ENCODE measurements around the gene ACER3.
"Not testable (repeated sequence)": the region's sequence is repeated elsewhere in the genome, so short reads cannot be mapped to it uniquely, and the experiment has no call there.

The ACER3 gene

GRCh38 chr11:77055913-77056312 is 195.2 kb downstream of the ACER3 start:
- DNase-seq (ENCODE audit: extremely low read depth in 1 of 2, low read depth in 1 of 2), result no peak

DNA sequence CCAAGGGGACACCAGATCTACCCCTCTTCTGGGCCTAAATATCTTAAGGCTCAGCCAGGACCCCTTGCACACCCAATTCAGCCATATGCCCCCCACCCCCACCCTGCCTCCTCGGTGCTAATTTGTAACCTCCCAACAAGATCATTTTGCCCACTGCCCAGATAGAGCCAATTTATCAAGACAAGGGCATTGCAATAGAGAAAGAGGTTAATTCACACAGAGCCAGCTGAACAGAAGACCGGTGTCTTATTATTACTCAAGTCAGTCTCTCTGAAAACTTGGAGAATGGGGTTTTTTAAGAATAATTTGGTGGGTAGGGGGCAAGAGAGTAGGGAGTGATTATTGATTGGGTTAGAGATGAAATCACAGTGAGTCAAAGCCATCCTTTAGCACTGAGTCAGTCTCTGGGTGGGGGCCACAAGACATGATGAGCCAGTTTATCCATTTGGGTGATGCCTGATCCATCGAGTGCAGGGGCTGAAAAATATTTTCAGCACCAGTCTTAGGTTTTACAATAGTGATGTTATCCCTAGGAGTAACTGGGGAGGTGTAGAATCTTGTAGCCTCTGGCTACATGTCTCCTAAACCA is 196.2 kb downstream of the ACER3 start:
- DNase-seq (ENCODE audit: extremely low read depth in 1 of 2, low read depth in 1 of 2), result no peak

DNA sequence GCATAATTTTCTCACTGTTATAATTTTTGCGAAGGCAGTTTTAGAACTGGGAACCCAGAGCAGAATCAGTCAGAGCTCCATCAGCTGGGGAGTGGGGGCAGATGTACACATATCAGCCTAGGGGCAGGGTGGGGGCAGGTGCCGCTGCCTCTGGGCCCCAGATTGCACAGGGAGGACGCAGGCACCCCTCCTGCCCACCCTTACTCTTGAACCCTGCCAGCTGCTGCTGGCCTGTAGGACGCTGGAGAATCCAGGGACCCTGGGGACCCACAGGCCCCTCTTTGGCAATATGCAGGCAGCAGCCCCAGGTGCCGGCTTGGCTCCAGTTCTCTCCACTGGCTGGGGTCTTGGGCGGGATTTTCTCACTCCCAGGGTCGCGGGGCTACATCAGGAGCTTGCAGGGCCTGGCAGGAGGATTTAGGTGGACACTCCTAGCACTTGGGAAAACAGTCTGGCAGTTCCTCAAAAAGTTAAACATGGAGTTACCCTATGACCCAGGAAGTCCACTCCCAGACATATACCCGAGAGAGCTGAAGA is 197.3 kb downstream of the ACER3 start:
- DNase-seq (ENCODE audit: extremely low read depth in 1 of 2, low read depth in 1 of 2), result no peak

DNA sequence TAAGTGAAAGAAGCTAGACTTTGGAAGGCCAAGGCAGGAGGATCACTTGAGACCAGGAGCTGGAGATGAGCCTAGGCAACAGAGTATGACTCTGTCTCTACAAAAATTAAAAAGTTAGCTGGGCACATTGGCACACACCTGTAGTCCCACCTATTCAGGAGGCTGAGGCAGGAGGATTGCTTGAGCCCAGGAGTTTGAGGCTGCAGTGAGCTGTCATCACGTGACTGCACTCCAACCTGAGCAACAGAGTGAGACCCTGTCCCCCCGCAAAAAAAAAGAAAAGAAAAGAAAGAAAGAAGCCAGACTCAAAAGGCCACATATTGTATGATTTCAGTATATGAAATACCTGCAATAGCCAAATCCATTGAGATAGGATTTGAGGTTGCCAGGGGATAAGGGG is 198.2 kb downstream of the ACER3 start:
- no peak for DNase-seq (ENCODE audit: extremely low read depth in 1 of 2, low read depth in 1 of 2)

- DNase-seq (ENCODE audit: extremely low read depth in 1 of 2, low read depth in 1 of 2), result no peak
Measured at GRCh38 chr11:77059806-77060205, 199.1 kb downstream of the ACER3 start.

GRCh38 chr11:77060234-77060633 is 199.5 kb downstream of the ACER3 start:
- DNase-seq (ENCODE audit: extremely low read depth in 1 of 2, low read depth in 1 of 2), result no peak

- not testable (repeated sequence) for DNase-seq (ENCODE audit: extremely low read depth in 1 of 2, low read depth in 1 of 2)
Measured at GRCh38 chr11:77061258-77061657, 200.5 kb downstream of the ACER3 start.

DNA sequence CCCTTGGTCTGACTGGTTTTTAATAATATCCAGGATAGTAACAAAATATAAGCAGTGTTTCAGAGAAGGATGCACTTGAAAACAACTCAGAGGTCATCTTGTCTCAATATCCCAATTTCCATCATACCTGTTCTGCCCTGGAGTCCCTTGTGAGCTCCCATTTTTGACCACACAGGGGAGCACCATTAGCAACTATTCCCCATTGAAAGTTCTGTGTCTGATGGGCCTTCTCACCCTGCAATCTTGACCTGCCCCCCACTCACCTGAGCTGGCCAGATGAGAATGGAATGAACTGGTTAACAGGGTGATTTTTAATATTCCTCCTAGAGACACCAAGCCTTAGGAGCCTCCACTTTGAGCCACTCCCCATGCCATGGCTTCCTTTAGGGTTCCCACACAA is 202.2 kb downstream of the ACER3 start:
- no peak for DNase-seq (ENCODE audit: extremely low read depth in 1 of 2, low read depth in 1 of 2)

GRCh38 chr11:77063407-77063806 is 202.7 kb downstream of the ACER3 start:
- DNase-seq (ENCODE audit: extremely low read depth in 1 of 2, low read depth in 1 of 2), result no peak

- DNase-seq (ENCODE audit: extremely low read depth in 1 of 2, low read depth in 1 of 2), result no peak
Measured at GRCh38 chr11:77063861-77064260, 203.1 kb downstream of the ACER3 start.

DNA sequence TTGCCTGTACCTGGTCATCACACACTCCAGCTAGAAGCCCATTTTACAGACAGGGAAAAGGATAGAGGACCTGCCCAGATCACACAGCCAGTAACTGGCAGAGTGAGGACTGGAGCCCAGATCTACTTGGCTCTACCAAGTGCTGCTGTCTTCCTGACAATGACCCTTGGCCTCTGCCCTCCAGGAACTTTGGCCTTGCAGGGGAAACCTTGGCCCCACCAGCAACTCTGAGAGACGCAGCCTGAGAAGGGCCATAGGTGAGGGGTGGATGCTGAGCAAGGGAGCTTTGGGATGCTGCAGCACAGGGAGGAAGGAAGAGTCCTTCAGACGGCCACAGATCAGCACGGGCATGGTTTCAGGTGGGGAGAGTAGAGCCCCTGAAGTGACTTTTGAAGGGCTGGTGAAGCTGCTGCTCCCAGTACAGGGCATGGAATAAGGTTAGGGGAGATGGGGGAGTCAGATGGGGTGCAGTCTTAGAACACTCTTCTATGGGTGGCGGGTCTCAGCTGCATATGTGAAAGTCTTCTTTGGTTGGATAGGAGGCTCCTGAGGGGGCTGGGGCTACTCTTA is 204.0 kb downstream of the ACER3 start:
- no peak for DNase-seq (ENCODE audit: extremely low read depth in 1 of 2, low read depth in 1 of 2)

- DNase-seq (ENCODE audit: extremely low read depth in 1 of 2, low read depth in 1 of 2), result no peak
Measured at GRCh38 chr11:77065878-77066228, 205.1 kb downstream of the ACER3 start.

DNA sequence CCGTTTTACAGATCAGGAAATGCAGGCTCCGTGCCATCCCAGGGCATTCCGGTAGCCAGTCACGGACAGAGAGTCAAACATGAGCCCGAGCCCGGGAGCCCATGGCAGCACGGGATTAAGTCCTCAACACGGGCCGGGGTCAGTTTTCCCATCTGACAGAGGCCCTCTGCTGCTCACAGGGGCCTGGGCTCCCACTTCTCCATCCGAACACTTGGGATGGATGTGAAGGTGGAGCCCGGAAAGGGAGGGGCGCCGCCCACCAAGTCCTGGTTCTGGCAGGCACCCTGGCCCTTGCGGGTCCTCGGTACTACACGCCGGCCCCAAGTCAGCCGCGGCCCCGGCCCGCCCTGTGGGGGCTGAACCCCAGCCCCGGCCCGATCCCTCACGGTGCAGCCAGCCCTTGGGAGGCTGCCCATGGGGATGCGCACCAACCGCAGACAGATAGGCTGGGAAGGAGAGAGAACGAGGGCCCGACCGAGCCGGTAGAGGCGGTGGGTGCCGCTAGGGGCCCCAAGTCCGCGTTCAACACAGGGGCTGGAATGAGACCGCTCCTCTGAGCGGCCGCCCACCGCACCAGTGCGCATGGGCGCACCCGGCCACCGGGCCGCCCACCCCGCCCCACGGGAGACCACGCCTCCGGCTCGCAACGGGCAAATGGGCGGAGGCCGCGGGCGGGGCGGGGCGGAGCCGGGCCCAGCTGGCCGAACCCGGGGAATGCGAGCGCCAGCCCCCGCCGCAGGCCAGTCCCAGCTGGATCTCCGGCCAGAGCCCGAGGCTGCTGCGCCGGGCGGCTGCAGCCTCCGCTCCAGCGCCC is 205.7 kb downstream of the ACER3 start, which contains the start of gene CAPN5:
Gene CAPN5 (plus strand): TSS at position 743 of the 814 bp plus-strand sequence. CDS start 17,916 bp downstream, outside the sequence.
- DNase-seq (ENCODE audit: extremely low read depth in 1 of 2, low read depth in 1 of 2), result peak; percentile 70 to 76

GRCh38 chr11:77067861-77068443 is 207.2 kb downstream of the ACER3 start:
- DNase-seq (ENCODE audit: extremely low read depth in 1 of 2, low read depth in 1 of 2), result no peak

- no peak for DNase-seq (ENCODE audit: extremely low read depth in 1 of 2, low read depth in 1 of 2)
Measured at GRCh38 chr11:77068457-77069335, 208.0 kb downstream of the ACER3 start.

DNA sequence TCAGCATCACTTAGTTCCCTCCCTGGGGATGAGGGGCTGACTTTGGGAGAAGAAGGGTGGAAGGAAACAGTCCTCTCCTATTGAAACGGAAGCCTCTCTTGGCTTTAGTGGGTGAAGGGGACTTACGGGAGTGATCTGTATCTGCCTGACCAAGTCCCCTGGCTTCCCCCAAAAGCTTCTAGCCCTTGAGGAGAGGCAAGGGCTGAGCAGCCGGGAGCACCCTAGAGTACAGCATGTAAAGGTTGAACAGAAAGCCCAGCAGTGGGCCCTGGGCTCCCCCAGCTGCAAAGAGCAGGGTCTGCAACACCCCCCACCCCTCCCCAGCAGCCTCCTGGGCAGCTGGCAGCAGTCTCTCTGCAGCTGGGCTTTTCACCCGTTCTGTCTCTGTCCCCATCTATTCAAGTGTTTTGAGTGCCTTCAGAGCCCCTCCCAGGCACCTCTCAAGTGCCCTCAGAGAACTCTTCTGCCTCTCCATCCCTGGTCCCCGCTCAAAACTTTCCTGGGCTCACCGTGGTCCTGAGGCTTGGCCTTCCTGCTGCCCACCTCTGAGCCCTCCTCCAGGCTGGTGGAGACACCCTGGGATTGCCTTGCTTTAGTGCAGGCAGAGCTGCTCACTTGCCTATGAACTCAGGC is 208.7 kb downstream of the ACER3 start:
- DNase-seq (ENCODE audit: extremely low read depth in 1 of 2, low read depth in 1 of 2), result no peak

DNA sequence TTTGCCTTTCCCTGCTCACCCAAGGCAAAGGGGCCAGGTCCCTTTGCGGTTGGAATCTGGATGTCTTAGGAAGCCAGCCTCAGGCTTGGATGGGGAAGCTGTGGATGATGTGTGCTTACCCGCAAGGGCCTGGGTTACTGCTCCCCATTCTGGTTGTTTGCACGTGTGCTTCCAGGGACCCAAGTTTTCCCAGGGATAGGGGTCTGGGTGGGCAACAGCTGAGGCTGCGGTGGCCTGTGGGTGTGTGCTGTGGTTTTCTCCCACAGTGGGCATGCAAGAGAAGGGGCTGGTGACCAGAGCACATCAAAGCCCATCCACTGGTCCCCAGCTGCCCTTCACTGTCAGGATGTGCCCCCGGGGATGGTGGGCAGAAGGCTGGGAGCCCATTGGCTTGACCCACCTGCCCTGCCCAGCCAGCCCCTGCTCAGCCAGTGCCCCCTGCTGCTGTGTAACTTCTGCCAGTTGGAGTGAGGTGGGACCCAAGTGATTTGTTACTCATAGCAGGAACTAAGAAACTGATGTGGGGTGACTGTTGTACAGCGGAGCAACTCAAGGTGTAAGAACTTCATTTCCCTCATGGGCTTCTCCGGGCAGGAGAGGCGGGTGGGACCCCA is 209.4 kb downstream of the ACER3 start:
- DNase-seq (ENCODE audit: extremely low read depth in 1 of 2, low read depth in 1 of 2), result no peak

DNA sequence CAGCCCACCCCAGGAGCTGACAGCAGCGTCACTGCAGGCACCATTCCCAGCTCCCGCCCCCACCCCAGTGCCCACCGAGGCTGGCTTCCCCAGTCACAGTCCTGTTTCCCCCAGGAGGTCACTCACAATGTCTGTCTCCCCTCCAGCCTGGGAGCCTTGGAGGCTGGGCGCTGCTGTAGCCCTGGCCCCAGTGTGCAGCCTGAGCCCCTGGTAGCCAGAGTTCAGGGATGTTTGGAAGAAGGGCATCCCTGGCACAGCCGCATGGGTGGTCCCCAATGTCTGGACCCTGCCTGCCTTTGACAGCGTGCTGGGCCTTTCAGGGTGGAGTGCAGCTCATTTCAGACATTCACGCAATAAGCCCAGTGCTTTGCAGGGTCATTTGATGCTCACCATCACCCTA is 210.4 kb downstream of the ACER3 start:
- DNase-seq (ENCODE audit: extremely low read depth in 1 of 2, low read depth in 1 of 2), result no peak

DNA sequence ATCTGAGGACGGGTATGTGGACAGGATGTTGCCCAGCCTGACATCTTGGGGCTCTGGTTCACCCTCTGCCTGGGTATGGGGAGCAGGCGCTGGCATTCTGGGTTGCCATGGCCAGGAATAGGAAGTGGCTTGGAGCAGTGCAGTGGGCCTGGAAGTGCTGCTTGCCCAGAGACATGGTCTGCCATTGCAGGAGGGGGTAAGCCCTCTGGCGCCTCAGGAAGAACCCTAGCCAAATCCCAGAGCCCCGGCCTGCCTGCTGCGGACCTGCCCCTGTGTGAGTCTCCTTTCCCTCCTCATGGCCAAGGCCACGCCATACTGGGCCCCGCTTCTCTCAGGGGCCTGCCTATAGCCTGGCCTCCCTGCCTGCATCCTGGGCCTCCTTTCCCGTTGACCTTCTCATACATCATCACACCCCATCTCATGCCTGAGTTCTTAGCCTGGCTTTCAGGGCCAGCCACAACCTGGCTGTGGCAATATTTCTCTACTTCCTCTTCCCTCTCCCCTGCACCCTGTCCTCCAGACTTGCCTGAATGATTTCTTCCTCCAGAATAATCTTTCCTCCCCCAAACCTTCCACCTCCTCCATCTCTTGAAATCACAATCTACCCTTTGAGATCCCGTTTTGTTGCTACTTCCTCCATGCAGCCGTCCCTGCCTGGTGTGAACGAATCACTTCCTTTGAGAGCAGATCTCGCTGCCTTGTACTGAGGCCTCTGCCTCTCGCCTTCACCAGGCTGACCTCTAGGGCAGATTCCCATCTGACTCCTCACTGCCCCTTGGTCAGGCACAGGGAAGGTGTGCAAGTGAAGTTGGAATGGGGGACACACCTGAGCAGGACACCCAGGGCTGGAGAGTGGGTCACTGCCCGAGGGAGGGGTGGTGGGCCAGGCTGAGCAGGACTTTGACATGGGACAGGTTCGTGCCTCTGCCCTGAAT is 211.2 kb downstream of the ACER3 start:
- DNase-seq (ENCODE audit: extremely low read depth in 1 of 2, low read depth in 1 of 2), result no peak
